ENCODE results near the gene GREB1.

GRCh38 chr2:11552260-11552638 is 18.4 kb downstream of the GREB1 start:
- no peak for TF ChIP-seq CTCF (IDR thresholded peaks at IDR 0.05; ENCODE audit: poor library complexity)
- no peak for TF ChIP-seq EZH2 (IDR thresholded peaks at IDR 0.05; ENCODE audit: borderline replicate concordance)

All from hepatocyte (in vitro differentiated cells).